GM21576 (cell line): Measurements from ENCODE around the gene ECHS1.

Source experiments
- ATAC-seq: cut with Tn5 transposase; IDR thresholded peaks from one replicate; pipeline ENCODE4 v1.9.1; 2021; ENCODE audit warnings: mild to moderate bottlenecking, moderate library complexity; ENCODE audit not compliant: unreplicated experiment

ECHS1 gene

GRCh38 chr10:133344236-133344635 is 28.9 kb downstream of the ECHS1 start:
- ATAC-seq = no peak

- no peak for ATAC-seq
Measured at GRCh38 chr10:133343558-133343957, 29.6 kb downstream of the ECHS1 start.

GRCh38 chr10:133342942-133343341 is 30.2 kb downstream of the ECHS1 start:
- no peak for ATAC-seq

- no peak for ATAC-seq
Measured at GRCh38 chr10:133341983-133342382, 31.2 kb downstream of the ECHS1 start.

- no peak for ATAC-seq
Measured at GRCh38 chr10:133339708-133340380, 33.3 kb downstream of the ECHS1 start.

GRCh38 chr10:133338080-133339071 is 34.8 kb downstream of the ECHS1 start:
- ATAC-seq = no peak

- no peak for ATAC-seq
Measured at GRCh38 chr10:133337370-133337725, 35.8 kb downstream of the ECHS1 start.

GRCh38 chr10:133336577-133337369 is 36.4 kb downstream of the ECHS1 start, which contains the start of gene CALY:
Gene CALY (minus strand): TSS chr10:133336896. CDS start chr10:133328989, 7,907 bp downstream.
- ATAC-seq = no peak

- ATAC-seq = no peak
Measured at GRCh38 chr10:133336118-133336576, 37.0 kb downstream of the ECHS1 start.

- no peak for ATAC-seq
Measured at GRCh38 chr10:133335246-133336117, 37.7 kb downstream of the ECHS1 start.

GRCh38 chr10:133334503-133335245 is 38.5 kb downstream of the ECHS1 start:
- ATAC-seq = no peak

GRCh38 chr10:133332936-133333699 is 40.0 kb downstream of the ECHS1 start:
- no peak for ATAC-seq

- ATAC-seq = peak; percentile 88
Measured at GRCh38 chr10:133329491-133330202, 43.5 kb downstream of the ECHS1 start.

GRCh38 chr10:133328358-133329343 is 44.5 kb downstream of the ECHS1 start:
- no peak for ATAC-seq

GRCh38 chr10:133327651-133328357 is 45.4 kb downstream of the ECHS1 start:
- ATAC-seq = no peak
